CD4-positive, alpha-beta T cell treated with Interferon gamma for 1 hour (primary cell): Measurements from ENCODE around the gene PCDHGA11.
"Not testable (repeated sequence)": the region's sequence is repeated elsewhere in the genome, so short reads cannot be mapped to it uniquely, and the experiment has no call there.

ENCODE experiments used
- DNase-seq: peaks from one replicate; pipeline ENCODE4 v3.0.0-alpha.2; 2020

PCDHGA11 gene

GRCh38 chr5:141420855-141421488, at the start of gene PCDHGA11:
Gene PCDHGA11 (plus strand): TSS chr5:141421051. CDS start chr5:141421228, 177 bp downstream.
- no peak for DNase-seq

- no peak for DNase-seq
Measured at GRCh38 chr5:141371572-141372475, 49.0 kb upstream of the PCDHGA11 start.

GRCh38 chr5:141373673-141374317, 47.1 kb upstream of the PCDHGA11 start, which contains the start of gene PCDHGA6:
Gene PCDHGA6 (plus strand): TSS chr5:141373891. CDS start chr5:141374084, 193 bp downstream.
- no peak for DNase-seq

- DNase-seq: no peak
Measured at GRCh38 chr5:141374627-141375026, 46.2 kb upstream of the PCDHGA11 start.

GRCh38 chr5:141375444-141376155, 45.3 kb upstream of the PCDHGA11 start:
- DNase-seq: not testable (repeated sequence)

- no peak for DNase-seq
Measured at GRCh38 chr5:141382469-141383294, 38.2 kb upstream of the PCDHGA11 start, which contains the start of gene PCDHGA7. Gene PCDHGA7 (plus strand): TSS chr5:141382742. CDS start chr5:141382900, 158 bp downstream.

- DNase-seq: no peak
Measured at GRCh38 chr5:141383345-141383744, 37.5 kb upstream of the PCDHGA11 start.

- DNase-seq: no peak
Measured at GRCh38 chr5:141384471-141385267, 36.2 kb upstream of the PCDHGA11 start.

GRCh38 chr5:141387557-141388311, 33.1 kb upstream of the PCDHGA11 start, which contains the start of gene PCDHGB4:
Gene PCDHGB4 (plus strand): TSS chr5:141387698. CDS start chr5:141387885, 187 bp downstream.
- DNase-seq: not testable (repeated sequence)

GRCh38 chr5:141388661-141389060, 32.2 kb upstream of the PCDHGA11 start:
- no peak for DNase-seq

GRCh38 chr5:141389153-141390042, 31.5 kb upstream of the PCDHGA11 start:
- DNase-seq: no peak

- DNase-seq: no peak
Measured at GRCh38 chr5:141392429-141393198, 28.2 kb upstream of the PCDHGA11 start, which contains the start of gene PCDHGA8. Gene PCDHGA8 (plus strand): TSS chr5:141392633. CDS start chr5:141392814, 181 bp downstream.

GRCh38 chr5:141393267-141393666, 27.6 kb upstream of the PCDHGA11 start:
- no peak for DNase-seq

GRCh38 chr5:141394401-141395187, 26.3 kb upstream of the PCDHGA11 start:
- DNase-seq: not testable (repeated sequence)

- DNase-seq: peak; percentile 30
Measured at GRCh38 chr5:141397756-141398551, 22.9 kb upstream of the PCDHGA11 start, which contains the start of gene PCDHGB5. Gene PCDHGB5 (plus strand): TSS chr5:141397947. CDS start chr5:141398128, 181 bp downstream.

GRCh38 chr5:141398608-141399007, 22.2 kb upstream of the PCDHGA11 start:
- no peak for DNase-seq
